GM21526 (cell line): ENCODE results near the gene KCNH5.

Source experiments
- ATAC-seq: cut with Tn5 transposase; IDR thresholded peaks from one replicate; pipeline ENCODE4 v1.9.1; 2021; ENCODE audit warnings: moderate library complexity; ENCODE audit not compliant: unreplicated experiment, low FRiP score

KCNH5 gene

GRCh38 chr14:62691647-62692489 lies 353.4 kb downstream of the KCNH5 start:
- no peak for ATAC-seq

DNA sequence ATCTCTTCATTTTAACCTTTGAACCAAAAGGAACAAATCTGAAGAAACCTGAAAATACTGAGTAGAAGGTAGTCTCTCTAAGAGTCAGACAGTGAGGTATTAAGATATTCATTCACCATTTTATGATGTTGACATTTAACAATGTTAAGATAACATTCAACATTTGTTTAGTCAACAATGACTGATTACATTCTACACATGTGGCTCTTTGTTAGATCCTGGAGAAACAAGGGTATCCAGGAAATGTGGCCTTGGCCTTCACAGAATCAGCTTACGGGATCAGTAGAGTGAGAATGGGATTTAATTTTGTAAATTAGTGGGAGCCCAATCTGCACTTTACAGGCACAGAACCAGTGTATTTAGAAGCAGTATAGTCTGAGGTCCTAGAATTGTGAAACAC lies 355.5 kb downstream of the KCNH5 start:
- ATAC-seq = no peak

GRCh38 chr14:62687818-62688217 lies 357.4 kb downstream of the KCNH5 start:
- ATAC-seq = no peak

DNA sequence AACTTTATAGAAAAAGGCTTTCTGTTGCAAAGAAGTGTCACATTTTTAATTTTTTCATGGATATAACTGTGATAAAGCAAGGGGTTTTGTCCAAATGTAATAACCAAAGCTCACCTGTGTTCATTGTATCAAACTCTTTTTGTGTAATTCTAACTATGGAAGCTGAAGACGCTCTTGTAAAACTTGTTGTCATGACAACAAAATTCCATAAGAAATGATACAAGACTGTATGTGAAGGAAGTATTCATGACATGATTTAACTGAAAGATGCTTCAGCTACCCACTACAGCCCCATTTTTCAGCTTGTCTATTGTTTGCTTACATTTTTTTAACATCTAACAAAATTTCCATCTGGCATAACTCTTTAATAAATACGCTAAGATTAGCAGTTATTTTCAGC lies 360.9 kb downstream of the KCNH5 start:
- no peak for ATAC-seq

DNA sequence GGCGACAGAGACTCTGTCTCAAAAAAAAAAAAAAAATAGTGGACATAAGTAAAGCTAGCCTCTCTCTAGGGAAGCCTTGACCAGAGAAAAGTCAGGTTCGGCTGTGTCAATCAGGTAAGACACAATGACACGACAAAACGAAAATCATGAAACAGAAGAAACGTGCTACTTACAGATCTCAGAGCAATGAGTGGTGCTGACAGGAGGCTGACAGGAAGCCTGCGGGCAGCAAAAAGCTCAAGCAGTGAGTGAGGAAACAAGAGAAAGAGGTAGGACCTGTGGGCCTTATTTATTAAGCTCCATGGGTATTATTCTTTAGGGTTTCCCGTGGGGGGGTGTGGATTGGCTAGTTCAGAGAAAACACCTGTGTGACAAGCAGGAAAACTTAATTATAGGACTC lies 363.1 kb downstream of the KCNH5 start:
- no peak for ATAC-seq

- ATAC-seq = no peak
Measured at GRCh38 chr14:62674563-62675237, 370.6 kb downstream of the KCNH5 start.

- no peak for ATAC-seq
Measured at GRCh38 chr14:62673014-62673755, 372.1 kb downstream of the KCNH5 start.

GRCh38 chr14:62670526-62670925 lies 374.7 kb downstream of the KCNH5 start:
- ATAC-seq = no peak

DNA sequence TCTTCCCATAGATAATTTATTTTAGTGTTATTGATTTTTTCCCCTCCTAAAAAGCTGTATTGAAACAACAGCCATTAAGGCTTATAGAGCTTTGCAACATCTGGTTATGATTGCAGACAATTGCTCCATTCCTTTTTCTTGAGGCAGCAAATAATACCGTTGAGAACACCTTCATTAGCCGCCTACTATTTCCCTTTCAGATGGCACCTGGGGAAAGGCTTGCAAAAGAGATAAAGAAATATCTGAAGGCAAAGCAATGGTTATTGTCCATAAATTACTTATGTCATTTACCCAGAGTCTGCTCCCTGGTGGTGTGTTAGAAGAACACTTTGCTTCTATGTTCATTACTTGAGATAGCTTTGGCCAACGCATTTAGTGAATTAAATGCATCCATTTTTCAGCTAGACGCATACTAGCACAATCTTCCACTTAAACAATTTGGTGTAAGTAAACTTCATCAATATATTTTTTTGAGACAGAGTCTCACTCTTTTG lies 377.8 kb downstream of the KCNH5 start:
- ATAC-seq = no peak

- ATAC-seq = no peak
Measured at GRCh38 chr14:62665286-62665685, 380.0 kb downstream of the KCNH5 start.

GRCh38 chr14:62663456-62663821 lies 381.8 kb downstream of the KCNH5 start:
- ATAC-seq = no peak

GRCh38 chr14:62662811-62663455 lies 382.3 kb downstream of the KCNH5 start:
- ATAC-seq = no peak

- ATAC-seq = no peak
Measured at GRCh38 chr14:62661818-62662217, 383.4 kb downstream of the KCNH5 start.

- no peak for ATAC-seq
Measured at GRCh38 chr14:62658631-62659030, 386.6 kb downstream of the KCNH5 start.

DNA sequence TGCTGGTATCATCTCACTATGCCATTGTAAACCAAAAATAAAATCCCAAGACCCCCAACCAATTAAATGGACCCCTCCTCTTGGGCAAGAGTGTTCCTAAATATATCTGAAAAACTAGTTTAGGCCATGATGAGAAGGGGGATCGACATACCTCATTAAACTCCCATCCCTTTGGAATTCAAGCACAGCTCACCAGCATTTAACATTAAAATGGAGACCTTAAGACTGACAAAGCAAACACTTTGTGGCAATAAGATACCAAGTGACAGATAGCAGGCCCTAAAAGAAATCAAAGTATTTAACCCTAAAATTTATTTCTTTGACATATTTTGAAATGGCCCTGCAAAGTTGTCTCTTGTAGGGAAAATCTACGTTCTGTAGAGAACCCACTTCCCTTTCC lies 387.9 kb downstream of the KCNH5 start:
- ATAC-seq = no peak

- ATAC-seq = no peak
Measured at GRCh38 chr14:62655166-62655565, 390.1 kb downstream of the KCNH5 start.

DNA sequence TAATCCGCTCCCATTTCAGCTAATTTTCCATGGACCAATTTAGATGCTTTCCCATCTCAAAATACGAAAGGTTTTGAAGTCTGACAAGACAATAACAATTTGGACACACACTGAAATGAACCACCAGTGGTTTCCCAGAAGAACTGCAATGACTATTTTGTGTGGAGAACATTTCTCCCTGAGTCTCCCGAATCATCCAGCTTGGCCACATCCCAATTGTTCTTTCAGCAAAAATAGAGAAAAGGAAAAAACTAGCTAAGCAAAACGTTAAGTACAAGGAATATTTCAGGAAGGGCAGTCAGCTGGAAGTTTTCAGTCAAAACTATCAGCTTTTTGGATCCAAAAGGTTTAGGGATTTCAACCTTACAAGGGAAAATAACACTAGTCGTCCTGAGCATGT lies 390.6 kb downstream of the KCNH5 start:
- ATAC-seq = no peak
